Lower leg skin (tissue), 3 donors: Measurements from ENCODE around the gene KLC4.

Source experiments
- CTCF ChIP-seq, 3 donors: fragments of 450-650 bp; IDR thresholded peaks; one replicate each; pipeline ENCODE4 v1.5.1; 2016; ENCODE audit warnings: antibody characterized with exemption in 3 of 3, mild to moderate bottlenecking in 3 of 3, moderate library complexity in 2 of 3
- POLR2A ChIP-seq, 2 donors: fragments of 450-650 bp; IDR thresholded peaks; one replicate each; pipeline ENCODE4 v1.6.1; 2016 to 2017; ENCODE audit warnings: antibody characterized with exemption in 2 of 2, mild to moderate bottlenecking in 1 of 2, moderate library complexity in 1 of 2

GRCh38 chr6:43090559-43090956 lies 31.1 kb downstream of the KLC4 start:
- TF ChIP-seq POLR2A (IDR thresholded peaks at IDR 0.05) (no peak), CTCF (IDR thresholded peaks at IDR 0.05) (no peak)
